Measurements from ENCODE around the gene RAB5B. TPM values are rescaled to one million over a fixed set of nuclear protein-coding genes. Genes with fewer than 3 reads are reported as not detected.
"Not testable (repeated sequence)": the region's sequence is repeated elsewhere in the genome, so short reads cannot be mapped to it uniquely, and the experiment has no call there.

RAB5B gene
- total RNA-seq, 1 experiment from 2014 or later: 55.0 TPM

DNA sequence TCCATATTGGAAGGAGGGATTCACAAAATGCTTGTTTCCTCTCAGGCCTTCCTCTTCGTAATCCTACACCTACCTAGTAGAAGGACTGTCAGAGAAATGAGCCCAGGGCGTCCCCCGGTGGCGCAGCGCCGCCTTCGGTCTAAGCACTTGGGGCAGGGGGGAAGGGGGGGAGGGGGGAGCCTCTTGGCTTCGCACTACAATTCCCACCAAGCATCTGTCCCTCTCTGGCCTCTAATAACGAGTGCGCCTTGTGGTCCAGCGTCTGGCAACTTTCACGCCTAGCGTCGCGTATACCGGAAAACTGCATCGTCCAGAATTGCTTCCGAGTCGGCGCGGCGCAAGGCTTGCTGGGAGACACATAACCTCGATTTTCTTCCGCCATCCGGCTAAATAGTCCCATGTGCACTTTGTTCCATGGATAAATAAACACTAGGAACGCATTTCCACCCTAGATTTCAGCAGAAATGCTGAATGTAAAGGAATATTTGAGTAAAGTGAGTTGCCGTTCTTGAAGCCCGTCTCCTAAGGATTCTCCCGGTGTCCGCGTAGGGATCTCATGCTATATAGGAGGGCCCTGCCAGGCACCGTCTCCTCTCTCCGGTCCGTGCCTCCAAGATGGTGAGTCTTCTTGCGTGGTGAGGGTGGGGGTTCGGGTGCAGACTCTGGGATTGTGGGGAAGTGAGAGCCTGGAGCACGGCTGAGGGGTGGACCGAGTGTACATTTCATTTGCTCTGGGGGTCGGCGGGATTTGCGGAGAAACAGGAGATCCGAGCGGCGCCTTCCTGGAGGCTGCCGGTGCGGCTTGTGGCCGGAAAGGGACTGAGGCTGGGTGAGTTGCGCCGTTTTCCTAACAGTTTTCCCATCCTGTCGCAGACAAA, 67.9 kb downstream of the RAB5B start, which contains the start of gene RPS26 (continued):
- TF ChIP-seq, protein P1, sequence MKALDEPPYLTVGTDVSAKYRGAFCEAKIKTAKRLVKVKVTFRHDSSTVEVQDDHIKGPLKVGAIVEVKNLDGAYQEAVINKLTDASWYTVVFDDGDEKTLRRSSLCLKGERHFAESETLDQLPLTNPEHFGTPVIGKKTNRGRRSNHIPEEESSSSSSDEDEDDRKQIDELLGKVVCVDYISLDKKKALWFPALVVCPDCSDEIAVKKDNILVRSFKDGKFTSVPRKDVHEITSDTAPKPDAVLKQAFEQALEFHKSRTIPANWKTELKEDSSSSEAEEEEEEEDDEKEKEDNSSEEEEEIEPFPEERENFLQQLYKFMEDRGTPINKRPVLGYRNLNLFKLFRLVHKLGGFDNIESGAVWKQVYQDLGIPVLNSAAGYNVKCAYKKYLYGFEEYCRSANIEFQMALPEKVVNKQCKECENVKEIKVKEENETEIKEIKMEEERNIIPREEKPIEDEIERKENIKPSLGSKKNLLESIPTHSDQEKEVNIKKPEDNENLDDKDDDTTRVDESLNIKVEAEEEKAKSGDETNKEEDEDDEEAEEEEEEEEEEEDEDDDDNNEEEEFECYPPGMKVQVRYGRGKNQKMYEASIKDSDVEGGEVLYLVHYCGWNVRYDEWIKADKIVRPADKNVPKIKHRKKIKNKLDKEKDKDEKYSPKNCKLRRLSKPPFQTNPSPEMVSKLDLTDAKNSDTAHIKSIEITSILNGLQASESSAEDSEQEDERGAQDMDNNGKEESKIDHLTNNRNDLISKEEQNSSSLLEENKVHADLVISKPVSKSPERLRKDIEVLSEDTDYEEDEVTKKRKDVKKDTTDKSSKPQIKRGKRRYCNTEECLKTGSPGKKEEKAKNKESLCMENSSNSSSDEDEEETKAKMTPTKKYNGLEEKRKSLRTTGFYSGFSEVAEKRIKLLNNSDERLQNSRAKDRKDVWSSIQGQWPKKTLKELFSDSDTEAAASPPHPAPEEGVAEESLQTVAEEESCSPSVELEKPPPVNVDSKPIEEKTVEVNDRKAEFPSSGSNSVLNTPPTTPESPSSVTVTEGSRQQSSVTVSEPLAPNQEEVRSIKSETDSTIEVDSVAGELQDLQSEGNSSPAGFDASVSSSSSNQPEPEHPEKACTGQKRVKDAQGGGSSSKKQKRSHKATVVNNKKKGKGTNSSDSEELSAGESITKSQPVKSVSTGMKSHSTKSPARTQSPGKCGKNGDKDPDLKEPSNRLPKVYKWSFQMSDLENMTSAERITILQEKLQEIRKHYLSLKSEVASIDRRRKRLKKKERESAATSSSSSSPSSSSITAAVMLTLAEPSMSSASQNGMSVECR (CRISPR knock-in tag; IDR thresholded peaks at IDR 0.05; ENCODE audit: borderline replicate concordance): peak; percentile 74; the same call in 1 of the 2 replicates
- no peak for TF ChIP-seq KAT7 (CRISPR knock-in tag; IDR thresholded peaks at IDR 0.05; ENCODE audit: borderline replicate concordance)

- ATAC-seq; CTCF ChIA-PET; DNase-seq (ENCODE audit: low spot score); H3K9me3 Mint-ChIP-seq; POLR2A ChIA-PET; H3K27me3 Mint-ChIP-seq (ENCODE audit: low read depth): not testable (repeated sequence)
- peak overlapping the region; percentile 100 for H3K4me3 Mint-ChIP-seq
- peaks cover 53% of the 10 kb centered on the region for H3K4me1 Mint-ChIP-seq
- H3K36me3 Mint-ChIP-seq: peaks cover 34% of the 10 kb centered on the region
- H3K27ac Mint-ChIP-seq: peak overlapping the region; percentile 99
Measured at GRCh38 chr12:56042430-56042813, 68.5 kb downstream of the RAB5B start.

DNA sequence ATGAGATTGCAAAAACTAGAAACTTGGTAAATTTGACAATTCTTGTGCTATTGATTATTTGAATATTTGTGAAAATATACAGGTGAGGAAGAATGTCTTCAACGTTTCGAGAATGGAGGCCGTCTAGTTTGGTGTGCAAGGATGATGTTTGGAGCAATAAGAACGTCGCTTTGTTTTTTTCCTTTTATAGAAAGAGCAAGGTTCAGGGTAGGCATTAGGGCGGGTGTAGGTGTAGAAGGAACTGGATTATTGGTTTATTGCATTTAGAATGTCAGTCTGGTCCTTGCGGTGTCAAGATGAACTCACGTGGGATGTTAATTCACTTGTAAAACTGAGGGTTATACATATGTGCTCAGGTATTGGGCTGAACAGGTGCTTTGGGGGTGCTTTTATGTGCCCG, 69.0 kb downstream of the RAB5B start:
- ChIA-PET POLR2A (no interaction called here), CTCF (interaction anchor here (2.4 kb wide), 1 partner anchor 37 kb away, joined by 8 read pairs; the partner anchor contains the start of gene ERBB3)

More for the DNA sequence above, 69.0 kb downstream of the RAB5B start:
- DNase-seq (ENCODE audit: low spot score): no peak
- Mint-ChIP-seq H3K27me3 (ENCODE audit: low read depth) (no peaks in the 10 kb centered on the region), H3K36me3 (peaks cover 34% of the 10 kb centered on the region), H3K9me3 (no peaks in the 10 kb centered on the region), H3K4me3 (peak overlapping the region; percentile 100), H3K4me1 (peaks cover 49% of the 10 kb centered on the region), H3K27ac (peak overlapping the region; percentile 99)
- TF ChIP-seq NR2C2 (CRISPR knock-in tag; IDR thresholded peaks at IDR 0.05): no peak
- TF ChIP-seq PRRX2 (CRISPR knock-in tag; IDR thresholded peaks at IDR 0.05): no peak
- TF ChIP-seq RELA (CRISPR knock-in tag; IDR thresholded peaks at IDR 0.05; ENCODE audit: borderline replicate concordance): no peak
- no peak for ATAC-seq

Other genes with a start within 250 kb of the RAB5B start
- gene CD63, start 245.1 kb upstream of the RAB5B start, total RNA-seq (2021): 409 to 419 TPM (median 414 TPM) in 3 replicates
- 16.9 to 20.7 TPM (median 19.6 TPM) in 3 replicates for gene GDF11, start 231.0 kb upstream of the RAB5B start, total RNA-seq (2021)
- gene SARNP, start 156.4 kb upstream of the RAB5B start, total RNA-seq (2021): 98.3 to 102 TPM (median 100 TPM) in 3 replicates
- 32.9 to 37.9 TPM (median 34.8 TPM) in 3 replicates for gene ORMDL2, start 156.0 kb upstream of the RAB5B start, total RNA-seq (2021)
- gene DNAJC14, start 144.5 kb upstream of the RAB5B start, total RNA-seq (2021): 32.1 to 34.5 TPM (median 34.1 TPM) in 3 replicates
- 0.98 to 1.6 TPM (median 1.0 TPM) in 3 replicates for gene MMP19, start 131.1 kb upstream of the RAB5B start, total RNA-seq (2021)
- 55.5 to 61.7 TPM (median 57.3 TPM) in 3 replicates for gene PYM1, start 46.2 kb upstream of the RAB5B start, total RNA-seq (2021)
- 19.8 to 25.5 TPM (median 23.6 TPM) in 3 replicates for gene DGKA, start 42.9 kb upstream of the RAB5B start, total RNA-seq (2021)
- 72.2 to 86.5 TPM (median 79.3 TPM) in 3 replicates for gene PMEL, start 8.0 kb upstream of the RAB5B start, total RNA-seq (2021)
- 37.6 to 44.1 TPM (median 43.1 TPM) in 3 replicates for gene CDK2, start 7.2 kb upstream of the RAB5B start, total RNA-seq (2021)
- gene SUOX, start 23.2 kb downstream of the RAB5B start, total RNA-seq (2021): 20.3 to 23.2 TPM (median 23.2 TPM) in 3 replicates
- gene IKZF4, start 47.0 kb downstream of the RAB5B start, total RNA-seq (2021): 13.6 to 14.9 TPM (median 14.8 TPM) in 3 replicates
- 66.4 to 77.2 TPM (median 73.4 TPM) in 3 replicates for gene RPS26, start 67.8 kb downstream of the RAB5B start, total RNA-seq (2021)
- 49.2 to 64.3 TPM (median 52.4 TPM) in 3 replicates for gene ERBB3, start 106.1 kb downstream of the RAB5B start, total RNA-seq (2021)
- gene PA2G4, start 130.5 kb downstream of the RAB5B start, total RNA-seq (2021): 198 to 249 TPM (median 199 TPM) in 3 replicates
- gene RPL41, start 142.6 kb downstream of the RAB5B start, total RNA-seq (2021): 4,004 to 4,366 TPM (median 4,314 TPM) in 3 replicates
- gene ZC3H10, start 144.2 kb downstream of the RAB5B start, total RNA-seq (2021): 11.3 to 13.6 TPM (median 13.1 TPM) in 3 replicates
- 77.7 to 80.8 TPM (median 80.1 TPM) in 3 replicates for gene ESYT1, start 154.2 kb downstream of the RAB5B start, total RNA-seq (2021)
- gene MYL6B, start 178.5 kb downstream of the RAB5B start, total RNA-seq (2021): 171 to 180 TPM (median 173 TPM) in 3 replicates
- gene MYL6, start 184.3 kb downstream of the RAB5B start, total RNA-seq (2021): 835 to 932 TPM (median 844 TPM) in 3 replicates
- gene SMARCC2, start 215.4 kb downstream of the RAB5B start, total RNA-seq (2021): 72.8 to 77.9 TPM (median 76.8 TPM) in 3 replicates
- gene RNF41, start 247.8 kb downstream of the RAB5B start, total RNA-seq (2021): 45.5 to 57.4 TPM (median 48.7 TPM) in 3 replicates

Data from WTC11 (cell line).